Nephron (organoid): ENCODE measurements around the gene DCT.

Experiments used
- H3K27ac Mint-ChIP-seq, 3 experiments: 2 replicates each; pipeline ENCODE4 v1.8.0; 2020; ENCODE audit warnings: mixed read lengths in 3 of 3, mild to moderate bottlenecking in 2 of 3, moderate library complexity in 1 of 3
- H3K27me3 Mint-ChIP-seq: 2 replicates; pipeline ENCODE4 v1.8.0; 2021; ENCODE audit warnings: low read depth, mild to moderate bottlenecking, moderate library complexity, mixed read lengths
- H3K36me3 Mint-ChIP-seq: 2 replicates; pipeline ENCODE4 v1.8.0; 2020; ENCODE audit warnings: low read depth, mixed read lengths
- H3K4me1 Mint-ChIP-seq: 2 replicates; pipeline ENCODE4 v1.8.0; 2020; ENCODE audit warnings: mixed read lengths
- H3K4me3 Mint-ChIP-seq, 3 experiments: 2 replicates each; pipeline ENCODE4 v1.8.0; 2020; ENCODE audit warnings: mild to moderate bottlenecking in 3 of 3, mixed read lengths in 3 of 3, moderate library complexity in 2 of 3
- H3K9me3 Mint-ChIP-seq: 2 replicates; pipeline ENCODE4 v1.8.0; 2020; ENCODE audit warnings: mixed read lengths
- CTCF ChIP-seq, 3 experiments: fragments of 200-600 bp; sonication (generic); IDR thresholded peaks; one replicate each; pipeline ENCODE4 v1.5.0; 2021; ENCODE audit warnings: antibody characterized with exemption in 3 of 3; ENCODE audit not compliant: unreplicated experiment in 3 of 3

Gene DCT

GRCh38 chr13:94495806-94496205 lies 16.3 kb upstream of the DCT start:
- Mint-ChIP-seq H3K27me3 (no peaks in the 10 kb centered on the region), H3K27ac (no peak overlapping the region), H3K4me1 (no peaks in the 10 kb centered on the region), H3K9me3 (peaks cover 2% of the 10 kb centered on the region), H3K4me3 (no peak overlapping the region), H3K36me3 (no peaks in the 10 kb centered on the region)
- TF ChIP-seq CTCF (IDR thresholded peaks at IDR 0.05; ENCODE audit: unreplicated experiment in 3 of 3): no peak

GRCh38 chr13:94494026-94494425 lies 14.5 kb upstream of the DCT start:
- Mint-ChIP-seq H3K4me3 (no peak overlapping the region), H3K27me3 (no peaks in the 10 kb centered on the region), H3K4me1 (no peaks in the 10 kb centered on the region), H3K36me3 (no peaks in the 10 kb centered on the region), H3K27ac (no peak overlapping the region), H3K9me3 (no peaks in the 10 kb centered on the region)
- TF ChIP-seq CTCF (IDR thresholded peaks at IDR 0.05; ENCODE audit: unreplicated experiment in 3 of 3): no peak

- Mint-ChIP-seq H3K4me3 (no peak overlapping the region), H3K36me3 (no peaks in the 10 kb centered on the region), H3K4me1 (no peaks in the 10 kb centered on the region), H3K27me3 (no peaks in the 10 kb centered on the region), H3K9me3 (no peaks in the 10 kb centered on the region), H3K27ac (no peak overlapping the region)
- no peak for TF ChIP-seq CTCF (IDR thresholded peaks at IDR 0.05; ENCODE audit: unreplicated experiment in 3 of 3)
Observed at GRCh38 chr13:94487043-94487442, 7.6 kb upstream of the DCT start.

- no peak overlapping the region for H3K27ac Mint-ChIP-seq
- H3K4me1 Mint-ChIP-seq: peaks cover 5% of the 10 kb centered on the region
- no peaks in the 10 kb centered on the region for H3K9me3 Mint-ChIP-seq
- TF ChIP-seq CTCF (IDR thresholded peaks at IDR 0.05; ENCODE audit: unreplicated experiment in 3 of 3): no peak
- no peaks in the 10 kb centered on the region for H3K36me3 Mint-ChIP-seq
- no peaks in the 10 kb centered on the region for H3K27me3 Mint-ChIP-seq
- no peak overlapping the region for H3K4me3 Mint-ChIP-seq
Observed at GRCh38 chr13:94483970-94484369, 4.5 kb upstream of the DCT start.

GRCh38 chr13:94481941-94482340 lies 2.5 kb upstream of the DCT start:
- Mint-ChIP-seq H3K36me3 (no peaks in the 10 kb centered on the region), H3K4me3 (no peak overlapping the region), H3K27ac (peak overlapping the region in 2 of 3 experiments; percentile 0 to 3), H3K4me1 (peaks cover 5% of the 10 kb centered on the region), H3K9me3 (no peaks in the 10 kb centered on the region), H3K27me3 (no peaks in the 10 kb centered on the region)
- TF ChIP-seq CTCF (IDR thresholded peaks at IDR 0.05; ENCODE audit: unreplicated experiment in 3 of 3): no peak

- H3K9me3 Mint-ChIP-seq: no peaks in the 10 kb centered on the region
- H3K4me3 Mint-ChIP-seq: no peak overlapping the region
Observed at GRCh38 chr13:94480672-94481145, 1.2 kb upstream of the DCT start.

More at GRCh38 chr13:94480672-94481145, 1.2 kb upstream of the DCT start:
- Mint-ChIP-seq H3K4me1 (peaks cover 5% of the 10 kb centered on the region), H3K27ac (no peak overlapping the region), H3K36me3 (no peaks in the 10 kb centered on the region), H3K27me3 (no peaks in the 10 kb centered on the region)
- TF ChIP-seq CTCF (IDR thresholded peaks at IDR 0.05; ENCODE audit: unreplicated experiment in 3 of 3): no peak
